SK-N-SH (cell line): ENCODE data around the gene TCF12. TPM values are rescaled to one million over a fixed set of nuclear protein-coding genes. Genes with fewer than 3 reads are reported as not detected.
A peak's percentile ranks its signal among the peaks of the same experiment; 100 is the strongest.

Experiments
- CTCF ChIA-PET: fragments of 300-600, 350-600 bp; formaldehyde crosslinking; extraction: SDS; loops from one replicate; lab custom pipeline; 2021; lab: Yijun Ruan, JAX
- POLR2A ChIA-PET: fragments of 350-600 bp; sonication (Branson Sonifier 250); formaldehyde crosslinking; extraction: SDS; loops from one replicate; lab custom pipeline; 2020; ENCODE audit warnings: antibody characterized with exemption, inconsistent platforms; lab: Yijun Ruan, JAX
- DNase-seq: peaks from one replicate; pipeline ENCODE4 v3.0.0; 2012
- H2AFZ ChIP-seq: fragments of 200-600 bp; sonication (generic); 2 replicates; pipeline ENCODE4 v1.8.1; 2016; ENCODE audit warnings: antibody characterized with exemption, mild to moderate bottlenecking, low read depth
- H3F3A ChIP-seq: fragments of 200-600 bp; sonication (generic); replicated peaks from 2 replicates; pipeline ENCODE3; 2016; ENCODE audit warnings: antibody characterized with exemption, mild to moderate bottlenecking; ENCODE audit not compliant: insufficient read depth
- H3K27ac ChIP-seq, 2 experiments: fragments of 200-500 bp in 1 of 2; fragments of 200-600 bp in 1 of 2; sonication (Bioruptor generic) in 1 of 2; sonication (generic), shearing (Covaris generic) in 1 of 2; 2 replicates each; pipeline versions ENCODE4 v1.5.1 to v1.6.1; 2014 to 2016; ENCODE audit warnings: low read depth in 2 of 2, inconsistent platforms in 1 of 2, low read length in 1 of 2, mild to moderate bottlenecking in 1 of 2, mixed read lengths in 1 of 2
- H3K27me3 ChIP-seq: fragments of 200-600 bp; sonication (generic), shearing (Covaris generic); 2 replicates; pipeline ENCODE4 v1.6.1; 2016; ENCODE audit warnings: mixed run types; ENCODE audit not compliant: insufficient read depth
- H3K36me3 ChIP-seq, 2 experiments: fragments of 200-500 bp in 1 of 2; fragments of 200-600 bp in 1 of 2; sonication (Bioruptor generic) in 1 of 2; sonication (generic) in 1 of 2; replicated peaks in 1 of 2; 2 replicates each; pipeline versions ENCODE3 to v1.5.1; 2014 to 2016; ENCODE audit warnings: low read length in 1 of 2, mild to moderate bottlenecking in 1 of 2; ENCODE audit not compliant: insufficient read depth in 2 of 2, control insufficient read depth in 1 of 2
- H3K4me1 ChIP-seq, 2 experiments: fragments of 200-500 bp in 1 of 2; fragments of 200-600 bp in 1 of 2; sonication (Bioruptor generic) in 1 of 2; sonication (generic), shearing (Covaris generic) in 1 of 2; 2 replicates each; pipeline versions ENCODE4 v1.5.1 to v1.6.1; 2014 to 2016; ENCODE audit warnings: low read depth in 1 of 2, low read length in 1 of 2, mixed run types in 1 of 2; ENCODE audit not compliant: insufficient read depth in 2 of 2, control insufficient read depth in 1 of 2
- H3K4me2 ChIP-seq: fragments of 200-600 bp; sonication (generic), shearing (Covaris generic); 2 replicates; pipeline ENCODE4 v1.6.1; 2017; ENCODE audit warnings: mixed run types
- H3K4me3 ChIP-seq, 2 experiments: fragments of 200-500 bp in 1 of 2; fragments of 200-600 bp in 1 of 2; sonication (Bioruptor generic) in 1 of 2; sonication (generic), shearing (Covaris generic) in 1 of 2; 2 replicates each; pipeline versions ENCODE4 v1.5.1 to v1.8.1; 2014 to 2016; ENCODE audit warnings: low read depth in 2 of 2, inconsistent platforms in 1 of 2, low read length in 1 of 2, mild to moderate bottlenecking in 1 of 2, mixed read lengths in 1 of 2, moderate library complexity in 1 of 2
- H3K79me2 ChIP-seq: fragments of 200-600 bp; sonication (generic); 2 replicates; pipeline ENCODE4 v1.8.1; 2017; ENCODE audit warnings: mild to moderate bottlenecking; ENCODE audit not compliant: insufficient read depth
- H3K9ac ChIP-seq: fragments of 200-600 bp; sonication (generic); 2 replicates; pipeline ENCODE4 v1.6.1; 2017; ENCODE audit warnings: mixed run types
- H3K9me2 ChIP-seq: fragments of 200-600 bp; sonication (generic); 2 replicates; pipeline ENCODE4 v1.6.1; 2017; ENCODE audit warnings: mixed run types
- H3K9me3 ChIP-seq: fragments of 200-600 bp; sonication (generic); 2 replicates; pipeline ENCODE4 v1.6.1; 2017; ENCODE audit warnings: mixed run types, mild to moderate bottlenecking, moderate library complexity
- H4K20me1 ChIP-seq: fragments of 200-600 bp; sonication (generic); 2 replicates; pipeline ENCODE4 v1.6.1; 2017; ENCODE audit warnings: mild to moderate bottlenecking, mixed run types; ENCODE audit not compliant: insufficient read depth
- CHD2 ChIP-seq: fragments of 150-350 bp; IDR thresholded peaks from 2 replicates; pipeline ENCODE4 v1.6.1; 2018; ENCODE audit warnings: low read length; ENCODE audit not compliant: partially characterized antibody
- CTCF ChIP-seq: fragments of 200-600 bp; sonication (generic); IDR thresholded peaks from 2 replicates; pipeline ENCODE4 v1.6.1; 2017; ENCODE audit warnings: antibody characterized with exemption, mild to moderate bottlenecking, moderate library complexity
- ELF1 ChIP-seq: IDR thresholded peaks from 2 replicates; pipeline ENCODE4 v1.4.0; 2012
- EP300 ChIP-seq, 2 experiments: IDR thresholded peaks; 2 replicates each; pipeline versions ENCODE4 v1.4.0 to v1.6.1; 2012; ENCODE audit warnings: borderline replicate concordance in 1 of 2, low read depth in 1 of 2, low read length in 1 of 2
- EZH2phosphoT487 ChIP-seq: fragments of 200-600 bp; sonication (generic); IDR thresholded peaks from 2 replicates; pipeline ENCODE4 v1.6.1; 2017; ENCODE audit warnings: low read depth, mixed run types, mild to moderate bottlenecking, antibody characterized with exemption, moderate library complexity, borderline replicate concordance
- FOSL2 ChIP-seq: IDR thresholded peaks from 2 replicates; pipeline ENCODE4 v1.4.0; 2012; ENCODE audit warnings: low read depth, mild to moderate bottlenecking, moderate library complexity, borderline replicate concordance
- GABPA ChIP-seq: IDR thresholded peaks from 2 replicates; pipeline ENCODE4 v1.4.0; 2012; ENCODE audit warnings: low read depth, mild to moderate bottlenecking
- GATA2 ChIP-seq: sonication (generic); formaldehyde crosslinking; IDR thresholded peaks from 2 replicates; pipeline ENCODE4 v1.5.0; 2020; ENCODE audit warnings: mild to moderate bottlenecking, missing genetic modification reagents
- IRF3 ChIP-seq: fragments of 150-350 bp; IDR thresholded peaks from 2 replicates; pipeline ENCODE4 v1.6.1; 2016; ENCODE audit warnings: mild to moderate bottlenecking, low read depth, low read length
- JUND ChIP-seq: IDR thresholded peaks from 2 replicates; pipeline ENCODE4 v1.4.0; 2012
- MAX ChIP-seq: IDR thresholded peaks from 2 replicates; pipeline ENCODE4 v1.4.0; 2012; ENCODE audit warnings: low read depth
- MEF2A ChIP-seq: IDR thresholded peaks from 2 replicates; pipeline ENCODE4 v1.4.0; 2012; ENCODE audit warnings: low read depth, borderline replicate concordance
- MXI1 ChIP-seq: IDR thresholded peaks from 2 replicates; pipeline ENCODE4 v1.6.1; 2012; ENCODE audit warnings: mild to moderate bottlenecking, low read depth, low read length, improper control_type of control experiment
- NRF1 ChIP-seq: IDR thresholded peaks from 2 replicates; pipeline ENCODE4 v1.6.1; 2012; ENCODE audit warnings: low read depth, mild to moderate bottlenecking, low read length
- POLR2AphosphoS5 ChIP-seq: IDR thresholded peaks from 2 replicates; pipeline ENCODE4 v1.6.1; 2012; ENCODE audit warnings: low read depth, low read length
- RAD21 ChIP-seq: IDR thresholded peaks from 2 replicates; pipeline ENCODE4 v1.6.1; 2012; ENCODE audit warnings: mild to moderate bottlenecking, low read length
- RCOR1 ChIP-seq: fragments of 150-350 bp; IDR thresholded peaks from 2 replicates; pipeline ENCODE4 v1.6.1; 2017; ENCODE audit warnings: antibody characterized with exemption, low read length
- REST ChIP-seq: IDR thresholded peaks from 2 replicates; pipeline ENCODE4 v1.6.1; 2012; ENCODE audit warnings: mild to moderate bottlenecking, low read depth, low read length, moderate library complexity
- SIN3A ChIP-seq: IDR thresholded peaks from 2 replicates; pipeline ENCODE4 v1.6.1; 2012; ENCODE audit warnings: low read depth, mild to moderate bottlenecking, low read length, moderate library complexity, borderline replicate concordance
- SMC3 ChIP-seq: IDR thresholded peaks from 2 replicates; pipeline ENCODE4 v1.6.1; 2012; ENCODE audit warnings: low read depth, low read length, improper control_type of control experiment
- TCF12 ChIP-seq: IDR thresholded peaks from 2 replicates; pipeline ENCODE4 v1.4.0; 2012
- TEAD4 ChIP-seq: IDR thresholded peaks from 2 replicates; pipeline ENCODE4 v1.4.0; 2012; ENCODE audit warnings: mild to moderate bottlenecking, borderline replicate concordance; ENCODE audit not compliant: insufficient read depth
- USF2 ChIP-seq: fragments of 150-350 bp; IDR thresholded peaks from 2 replicates; pipeline ENCODE4 v1.6.1; 2017; ENCODE audit warnings: antibody characterized with exemption, low read length, low read depth, borderline replicate concordance
- WGBS: methylation state at CpG from one replicate; pipeline ENCODE4 v1.1.6; 2017; ENCODE audit warnings: low lambda C conversion rate; 5-methylcytosine and 5-hydroxymethylcytosine counted together
- polyA plus RNA-seq, 3 experiments: library from polyadenylated mRNA; depleted of rRNA; stranded (reverse); fragments of >200 nt; gene quantifications; 2 replicates each; pipeline ENCODE4 v1.2.3, GENCODE V29; 2012

The TCF12 gene
- 49.6 and 50.6 TPM in 2 replicates for polyA plus RNA-seq (2012; rRNA removed)
- 48.4 and 57.3 TPM in 2 replicates for polyA plus RNA-seq (2012; cell fraction: cytosol; rRNA removed)
- 44.5 and 54.7 TPM in 2 replicates for polyA plus RNA-seq (2012; cell fraction: nucleus; rRNA removed)

GRCh38 chr15:56918046-56918938, at the start of gene TCF12:
TSS of gene TCF12 (plus strand) at chr15:56918644. CDS start at chr15:56919914, 1,270 bp downstream.
- ChIA-PET POLR2A (interaction anchor here (0.7 to 2.1 kb wide), 7 partner anchors 10 to 388 kb away, joined by 3 to 40 read pairs (median 4); partner anchors contain the start of gene ZNF280D), CTCF (interaction anchor here (0.6 to 1.6 kb wide), 13 partner anchors 10 to 454 kb away, joined by 3 to 6 read pairs (median 3); no protein-coding TSS in a partner anchor)
- H3K79me2 ChIP-seq: peaks cover 51% of the 10 kb centered on the region
- peak within 1 kb of the TSS; percentile 87 to 95 for H3K27ac ChIP-seq
- 5% methylated on average over 28 of the region's 97 CpGs for WGBS
- H3K27me3 ChIP-seq: no peaks in the 10 kb centered on the region
- peaks cover 5% of the 10 kb centered on the region; the same call in 1 of the 2 replicates for H4K20me1 ChIP-seq
- peak within 1 kb of the TSS; percentile 99 for H3K9ac ChIP-seq
- no peaks in the 10 kb centered on the region for H3K9me3 ChIP-seq
- H2AFZ ChIP-seq: peak within 1 kb of the TSS; percentile 90
- no peaks in the 10 kb centered on the region for H3K9me2 ChIP-seq
- H3K36me3 ChIP-seq: peaks cover 28 to 29% of the 10 kb centered on the region in 2 experiments
- peaks cover 8 to 12% of the 10 kb centered on the region in 2 experiments; a peak in 3 of 4 replicates for H3K4me1 ChIP-seq
- peak; percentile 98 for DNase-seq
- H3K4me2 ChIP-seq: peak within 1 kb of the TSS; percentile 80
- H3F3A ChIP-seq: peaks cover under 1% of the 10 kb centered on the region
- peak within 1 kb of the TSS; percentile 90 to 94 for H3K4me3 ChIP-seq
- TF ChIP-seq GABPA (peak; percentile 26; the same call in 1 of the 2 replicates), CTCF (peak; percentile 44), TCF12 (peak; percentile 42), POLR2AphosphoS5 (0 out of 2 replicates have a peak, but pooled peaks have one; percentile 56), MAX (peak; percentile 94), GATA2 (peak; percentile 40; the same call in 1 of the 2 replicates), MXI1 (peak; percentile 58; the same call in 1 of the 2 replicates), SIN3A (peak; percentile 94; the same call in 1 of the 2 replicates), USF2 (no peak), FOSL2 (peak; percentile 7; the same call in 1 of the 2 replicates), EZH2phosphoT487 (no peak), REST (peak; percentile 37; the same call in 1 of the 2 replicates), IRF3 (no peak), TEAD4 (no peak), NRF1 (no peak), MEF2A (0 out of 2 replicates have a peak, but pooled peaks have one; percentile 13), JUND (no peak), RAD21 (peak; percentile 36), ELF1 (peak; percentile 69), EP300 (IDR thresholded peaks at IDR 0.05; ENCODE audit: borderline replicate concordance in 1 of 2, low read depth in 1 of 2, low read length in 1 of 2) (peak; percentile 45 to 65; a peak in 3 of 4 replicates), CHD2 (peak; percentile 98), SMC3 (peak; percentile 18; the same call in 1 of the 2 replicates), RCOR1 (no peak; the same call in 1 of the 2 replicates)
